Activated CD4-positive, alpha-beta T cell treated with anti-CD3 and anti-CD28 coated beads, Interleukin-2, Interleukin-4, amounts not matched to agents 100 ng/mL and 50 ng/mL, durations not matched to agents 16 hours and 8 hours (primary cell): ENCODE results near the gene ATPAF1.

Source experiments
- DNase-seq: peaks from one replicate; pipeline ENCODE4 v3.0.0-alpha.2; 2020; ENCODE audit warnings: low spot score

The ATPAF1 gene

DNA sequence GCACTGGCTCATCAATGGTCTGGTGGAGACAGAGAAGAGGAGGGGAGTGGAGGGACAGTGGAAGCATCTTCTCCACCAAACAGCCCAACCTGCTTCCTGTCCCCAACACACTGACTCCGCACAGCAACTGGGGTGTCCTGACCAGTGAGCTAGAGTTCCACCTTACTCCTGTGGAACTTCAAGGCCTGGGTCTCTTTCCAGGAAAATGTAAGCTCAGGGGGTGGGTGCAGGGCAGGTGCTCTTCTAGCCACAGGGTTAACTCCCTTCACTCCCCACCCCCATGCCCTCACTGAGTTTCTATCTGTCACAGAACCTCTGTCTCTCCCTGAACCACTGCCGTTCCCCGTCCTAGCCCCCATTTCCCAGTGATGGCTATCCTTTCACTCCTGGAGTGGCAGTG is 52.4 kb downstream of the ATPAF1 start:
- DNase-seq = no peak

DNA sequence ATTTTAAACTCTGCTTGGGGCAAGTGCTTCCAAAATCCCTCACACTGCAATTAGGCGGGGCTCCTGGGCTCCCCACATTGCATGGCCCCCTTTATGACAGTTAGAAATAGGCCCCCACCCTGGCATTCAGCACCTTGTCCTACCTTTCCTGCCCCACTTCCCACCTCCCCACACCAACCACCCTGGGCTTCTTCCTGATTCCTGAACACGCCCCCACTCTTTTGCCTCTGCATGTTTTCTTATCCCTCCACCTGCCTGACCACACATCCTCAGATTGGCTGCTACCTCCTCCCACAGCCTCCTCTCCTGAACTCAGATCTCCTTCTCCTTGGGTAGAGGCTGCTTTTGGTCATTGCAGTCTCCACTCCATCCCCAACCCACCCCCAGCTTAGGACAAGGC is 53.1 kb downstream of the ATPAF1 start:
- DNase-seq = no peak

DNA sequence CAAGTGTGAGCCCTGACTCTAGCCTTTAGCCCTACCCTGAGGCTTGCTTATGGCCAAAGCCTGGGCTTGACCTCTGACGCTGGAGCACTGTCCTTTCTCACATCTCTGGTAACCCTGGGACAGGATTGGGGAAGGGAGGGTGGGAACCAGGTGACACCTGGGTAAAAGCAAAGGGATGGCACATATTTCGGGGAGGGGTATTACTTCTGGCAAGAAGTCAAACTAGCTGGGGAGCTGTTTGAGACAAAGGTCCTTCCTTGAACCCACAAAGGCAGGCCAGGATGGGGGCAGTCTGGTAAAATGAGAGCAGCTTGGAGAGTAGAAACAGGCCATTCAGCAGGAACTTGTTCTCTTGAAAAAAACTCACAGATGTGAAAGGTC is 53.6 kb downstream of the ATPAF1 start:
- DNase-seq = no peak

DNA sequence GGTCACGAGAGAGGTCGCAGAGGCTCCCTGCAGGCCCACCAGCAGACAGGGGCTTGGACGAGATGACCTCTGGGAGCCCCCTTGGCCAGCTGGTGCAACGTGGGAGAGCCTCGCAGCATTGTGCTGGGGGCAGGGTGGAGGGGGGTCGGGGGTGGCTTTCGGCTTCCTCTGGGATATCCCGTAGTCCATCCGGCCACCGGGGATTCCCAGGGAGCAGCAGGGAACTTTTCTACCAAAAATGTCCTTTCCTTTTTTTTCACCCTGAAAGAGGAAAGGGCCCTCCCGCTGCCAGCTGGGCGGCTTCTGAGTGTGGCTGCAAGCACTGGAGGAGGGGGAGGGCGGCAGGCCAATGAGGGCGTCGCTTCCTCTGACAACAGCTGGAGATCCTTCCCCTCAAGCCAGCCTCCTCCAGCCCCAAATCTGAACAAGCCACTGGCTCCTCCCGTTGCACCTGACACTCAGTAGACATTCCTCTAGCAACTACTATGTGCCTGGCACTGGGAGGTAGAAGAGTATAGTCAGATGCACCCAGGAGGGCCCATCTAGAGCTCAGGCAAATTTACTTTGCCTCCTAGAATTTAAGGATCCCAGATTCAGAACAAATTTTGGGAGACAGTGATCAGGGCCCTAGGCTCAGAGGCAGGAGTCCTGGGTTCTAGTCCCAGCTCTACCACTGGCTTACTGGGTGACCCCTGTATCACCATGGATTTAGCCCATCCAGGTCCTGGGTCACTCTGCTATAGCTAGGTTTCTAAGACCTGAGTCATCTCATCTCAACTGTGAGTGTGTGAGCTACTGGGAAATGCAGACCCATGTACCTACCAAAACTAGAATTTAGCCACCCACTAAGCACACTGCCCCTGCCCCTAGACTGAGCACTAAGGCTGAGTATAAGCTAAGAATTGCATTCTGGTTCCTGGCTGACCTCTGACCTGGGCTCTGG is 54.2 kb downstream of the ATPAF1 start:
- no peak for DNase-seq

GRCh38 chr1:46612937-46613660 is 55.1 kb downstream of the ATPAF1 start:
- no peak for DNase-seq

- no peak for DNase-seq
Observed at GRCh38 chr1:46611691-46612221, 56.4 kb downstream of the ATPAF1 start.

- DNase-seq = no peak
Observed at GRCh38 chr1:46607345-46608130, 60.6 kb downstream of the ATPAF1 start.

- no peak for DNase-seq
Observed at GRCh38 chr1:46606255-46606965, 61.8 kb downstream of the ATPAF1 start.

GRCh38 chr1:46605232-46605631 is 62.9 kb downstream of the ATPAF1 start:
- DNase-seq = no peak

- peak; percentile 98 for DNase-seq
Observed at GRCh38 chr1:46603858-46604549, 64.2 kb downstream of the ATPAF1 start, which contains the start of gene MKNK1. Gene MKNK1 (minus strand): TSS chr1:46604268. CDS start chr1:46583327, 20,941 bp downstream.

- no peak for DNase-seq
Observed at GRCh38 chr1:46603481-46603857, 64.7 kb downstream of the ATPAF1 start.

DNA sequence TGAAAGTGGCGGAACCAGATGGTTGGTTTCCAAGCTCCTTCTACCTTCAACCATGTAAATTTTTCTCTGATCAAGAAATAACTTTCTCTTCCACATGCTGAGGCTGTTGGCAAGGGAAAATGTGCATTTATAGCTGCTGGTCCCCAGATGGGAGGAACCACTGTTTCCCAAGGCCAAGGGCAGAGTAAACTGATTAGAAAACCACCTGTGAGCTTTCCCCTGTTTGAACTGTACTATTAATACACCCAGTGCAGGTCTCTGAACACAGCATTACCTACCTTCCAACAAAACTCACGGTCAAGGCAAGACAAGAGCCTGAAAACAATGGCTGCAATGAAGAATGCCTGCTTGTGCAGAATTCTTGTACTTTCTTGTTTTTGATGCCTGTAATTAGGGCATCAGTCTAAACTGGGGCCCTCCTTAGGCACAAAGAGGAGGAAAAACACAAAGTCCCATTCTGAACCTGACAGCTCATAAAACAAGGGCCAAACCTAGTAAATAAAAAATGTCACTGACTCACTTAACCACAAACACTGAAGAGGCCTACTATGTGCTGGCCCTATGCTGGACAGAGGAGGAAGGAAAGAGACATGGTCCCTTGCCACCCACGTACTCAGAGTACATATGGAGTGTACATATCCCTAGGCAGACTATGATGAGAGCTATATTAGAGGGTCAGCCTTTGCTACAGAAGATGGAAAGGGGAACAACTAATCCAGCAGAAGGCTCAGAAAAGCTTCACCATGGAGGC is 66.7 kb downstream of the ATPAF1 start:
- no peak for DNase-seq

DNA sequence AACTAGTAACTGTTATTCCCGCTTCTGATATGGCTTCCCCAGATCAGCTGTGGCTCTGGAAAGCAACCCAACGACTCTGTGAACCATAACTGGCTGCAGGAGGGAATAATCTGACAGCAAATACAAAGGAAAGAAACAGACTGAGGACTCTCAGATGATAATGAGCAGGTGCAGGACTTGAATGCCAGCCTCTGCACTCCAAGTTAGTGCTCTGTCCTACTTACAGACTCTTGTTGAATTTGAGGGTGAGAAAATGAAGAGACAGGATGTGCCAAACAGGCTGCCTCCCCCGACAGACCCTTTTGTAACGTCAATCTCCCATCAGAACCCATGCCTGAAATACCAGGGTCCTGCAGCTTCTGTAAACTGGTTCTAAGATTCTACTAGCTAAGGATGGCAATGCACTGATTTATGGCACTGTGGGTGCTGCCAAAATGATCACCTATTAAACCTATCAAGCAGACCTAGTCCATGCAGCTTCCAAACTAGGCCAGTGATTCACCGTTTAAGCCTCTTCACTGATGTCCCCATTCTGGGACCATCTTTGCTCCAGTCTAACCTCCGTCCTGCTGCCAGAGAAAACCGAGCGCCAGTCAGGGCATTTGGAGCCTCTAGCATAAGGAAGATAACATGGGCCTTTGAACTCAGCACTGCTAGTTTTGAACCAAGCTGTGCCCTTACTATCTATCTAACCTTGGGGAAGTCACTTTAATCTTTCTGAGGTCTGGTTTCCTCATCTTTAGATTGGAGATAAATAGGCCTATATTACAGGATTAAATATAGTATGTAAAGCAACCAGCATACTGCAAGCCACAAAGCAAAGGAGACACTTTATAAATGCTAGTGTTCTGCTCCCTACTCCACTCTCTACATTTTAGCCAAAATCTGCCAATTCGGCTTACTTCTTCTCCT is 68.8 kb downstream of the ATPAF1 start:
- DNase-seq = no peak

DNA sequence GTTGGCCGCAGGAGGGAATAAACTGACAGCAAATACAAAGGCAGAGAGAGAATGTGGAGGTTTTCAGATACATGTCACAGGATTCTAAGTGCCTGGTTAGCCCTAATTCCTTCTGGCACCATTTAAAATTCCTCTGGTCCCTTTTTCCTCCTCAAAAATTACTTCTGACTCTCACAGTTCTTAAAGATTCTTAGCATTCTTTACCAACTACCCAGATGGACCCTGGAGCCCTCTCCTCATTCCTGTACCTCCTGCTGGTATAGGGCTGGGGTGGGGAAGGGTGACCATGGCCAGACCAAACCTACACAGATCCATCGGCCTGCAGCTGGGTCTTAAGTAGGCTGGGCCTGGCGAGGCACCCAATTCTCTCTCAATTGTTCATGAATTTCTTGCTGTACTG is 71.3 kb downstream of the ATPAF1 start:
- DNase-seq = no peak

DNA sequence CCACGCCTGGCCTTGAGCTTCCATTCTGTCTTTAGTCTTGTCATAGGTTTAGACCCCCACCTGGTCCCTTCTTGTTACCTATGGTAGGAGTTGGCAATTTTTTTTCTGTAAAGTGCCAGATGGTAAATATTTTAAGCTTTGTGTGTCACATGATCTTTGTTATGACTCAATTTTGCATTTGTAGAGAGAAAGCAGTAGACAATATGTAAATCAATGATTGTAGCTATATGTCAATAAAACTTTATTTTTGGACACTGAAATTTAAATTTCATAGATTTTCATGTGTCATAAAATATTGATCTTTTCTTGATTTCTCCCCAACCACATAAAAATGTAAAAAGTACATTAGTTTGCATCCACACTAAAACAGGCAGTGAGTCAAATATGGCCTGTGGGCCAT is 72.1 kb downstream of the ATPAF1 start:
- DNase-seq = no peak

DNA sequence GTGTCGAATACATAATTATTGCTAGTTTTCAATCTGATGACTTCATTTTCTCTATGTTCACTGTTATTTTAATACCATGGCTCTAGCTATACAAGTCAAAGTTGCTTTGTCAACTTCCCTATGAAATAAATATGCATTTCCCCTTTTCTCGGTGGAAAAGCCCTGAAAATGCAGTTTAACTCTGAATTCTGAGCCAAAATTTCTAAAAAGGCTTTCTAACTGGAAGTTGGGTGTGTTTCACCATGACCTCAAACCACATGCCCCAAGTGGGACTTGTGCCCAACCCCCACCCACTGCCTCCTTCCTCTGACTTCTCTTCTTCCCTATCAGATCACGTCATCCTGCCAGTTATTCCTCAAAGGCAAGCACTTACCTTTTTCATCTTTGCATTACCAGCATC is 73.0 kb downstream of the ATPAF1 start:
- DNase-seq = no peak

DNA sequence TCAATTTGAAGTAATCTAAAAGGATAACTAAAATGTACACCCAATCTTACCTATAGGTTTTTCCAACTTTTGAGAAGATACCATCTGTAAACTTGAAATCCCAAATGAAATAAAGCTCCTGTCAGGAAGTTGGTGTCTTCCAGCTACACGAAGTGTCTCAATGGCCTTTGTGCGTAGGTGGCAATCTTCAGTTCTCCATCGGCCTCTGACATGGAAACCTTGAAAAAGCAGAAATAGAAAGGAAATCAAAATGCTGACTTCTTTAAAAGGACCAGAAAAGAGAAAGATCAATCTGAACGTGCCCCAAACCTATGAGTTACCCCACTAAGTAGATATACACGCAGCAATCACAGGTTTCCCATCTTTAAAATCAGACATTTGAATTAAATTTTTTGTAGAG is 74.1 kb downstream of the ATPAF1 start:
- no peak for DNase-seq

DNA sequence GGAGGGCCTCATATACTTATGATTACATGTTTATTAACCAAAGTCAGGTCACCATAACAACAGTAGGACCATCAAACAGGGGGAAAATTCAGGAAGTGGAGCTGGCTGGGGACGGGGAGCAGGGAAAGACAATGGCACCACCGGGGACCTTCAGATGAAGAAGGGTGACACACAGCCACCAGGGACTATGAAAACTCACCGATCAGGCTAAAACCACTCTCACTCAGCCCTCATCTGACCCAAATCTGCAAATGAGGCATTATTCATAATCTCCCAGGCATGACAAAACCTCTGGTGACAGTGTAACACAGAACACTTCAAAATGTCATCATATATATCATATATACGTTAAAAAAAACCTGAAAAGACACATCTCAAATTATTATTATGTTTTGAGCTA is 75.3 kb downstream of the ATPAF1 start:
- DNase-seq = no peak

GRCh38 chr1:46589529-46589928 is 78.6 kb downstream of the ATPAF1 start:
- DNase-seq = no peak
